VCaP (cell line): Measurements from ENCODE around the gene NCF2.

ENCODE experiments used
- H3K27ac ChIP-seq: fragments of 450-650 bp; 2 replicates; pipeline ENCODE4 v1.5.1; 2017
- CTCF ChIP-seq: fragments of 450-650 bp; conservative IDR thresholded peaks from 2 replicates; pipeline ENCODE4 v1.5.1; 2017; ENCODE audit warnings: mild to moderate bottlenecking, moderate library complexity

NCF2 gene

GRCh38 chr1:183537405-183537804 is 52.9 kb downstream of the NCF2 start:
- TF ChIP-seq CTCF: no peak
- H3K27ac ChIP-seq: no peak overlapping the region

- no peak overlapping the region for H3K27ac ChIP-seq
- TF ChIP-seq CTCF: no peak
Measured at GRCh38 chr1:183533617-183534174, 56.6 kb downstream of the NCF2 start.

- no peak for TF ChIP-seq CTCF
- no peak overlapping the region for H3K27ac ChIP-seq
Measured at GRCh38 chr1:183528577-183528976, 61.7 kb downstream of the NCF2 start.

GRCh38 chr1:183522104-183522503 is 68.2 kb downstream of the NCF2 start:
- no peak for TF ChIP-seq CTCF
- no peak overlapping the region for H3K27ac ChIP-seq

GRCh38 chr1:183520379-183520778 is 69.9 kb downstream of the NCF2 start:
- no peak overlapping the region for H3K27ac ChIP-seq
- no peak for TF ChIP-seq CTCF

- TF ChIP-seq CTCF: no peak
- H3K27ac ChIP-seq: peak overlapping the region; percentile 8; the same call in 1 of the 2 replicates
Measured at GRCh38 chr1:183517401-183517800, 72.9 kb downstream of the NCF2 start.

GRCh38 chr1:183516725-183517124 is 73.5 kb downstream of the NCF2 start:
- H3K27ac ChIP-seq: peak overlapping the region; percentile 8; the same call in 1 of the 2 replicates
- TF ChIP-seq CTCF: no peak
